Astrocyte of the spinal cord (primary cell): ENCODE results near the gene SPINT2.

Source experiments
- DNase-seq: peaks from one replicate; pipeline ENCODE4 v3.0.0; 2011; ENCODE audit warnings: low read depth, low spot score
- H3K4me3 ChIP-seq: 2 replicates; pipeline ENCODE4 v1.5.1; 2011; ENCODE audit warnings: low read depth, mild to moderate bottlenecking, low read length, moderate library complexity
- CTCF ChIP-seq: IDR thresholded peaks from 2 replicates; pipeline ENCODE4 v1.5.1; 2012; ENCODE audit warnings: low read depth, mild to moderate bottlenecking, low read length, inconsistent platforms
- in situ Hi-C: cut with HindIII; loops from 2 replicates; pipeline ENCODE4 v1.10.0; 2017; ENCODE audit warnings: low sequenced_read_pairs

The SPINT2 gene

GRCh38 chr19:38290631-38291147 is 26.3 kb downstream of the SPINT2 start:
- in situ Hi-C loops: no loop called here
- no peak overlapping the region for H3K4me3 ChIP-seq
- TF ChIP-seq CTCF: no peak
- DNase-seq: peak; percentile 85

GRCh38 chr19:38291855-38292254 is 27.5 kb downstream of the SPINT2 start:
- in situ Hi-C loops: no loop called here
- no peak overlapping the region for H3K4me3 ChIP-seq
- DNase-seq: no peak
- TF ChIP-seq CTCF: no peak

GRCh38 chr19:38293281-38293680 is 28.9 kb downstream of the SPINT2 start:
- no peak for DNase-seq
- in situ Hi-C loops: no loop called here
- no peak overlapping the region for H3K4me3 ChIP-seq
- TF ChIP-seq CTCF: no peak

GRCh38 chr19:38294090-38294489 is 29.7 kb downstream of the SPINT2 start:
- DNase-seq: no peak
- H3K4me3 ChIP-seq: no peak overlapping the region
- TF ChIP-seq CTCF: no peak
- in situ Hi-C loops: no loop called here

- DNase-seq: peak; percentile 22
- no peak for TF ChIP-seq CTCF
- in situ Hi-C loops: no loop called here
- no peak overlapping the region for H3K4me3 ChIP-seq
Measured at GRCh38 chr19:38298821-38299680, 34.7 kb downstream of the SPINT2 start.

GRCh38 chr19:38303517-38304351 is 39.4 kb downstream of the SPINT2 start, which contains the start of gene C19orf33:
C19orf33 (plus strand) TSS chr19:38304251; CDS start chr19:38304262, 11 bp downstream.
- no peak within 1 kb of the TSS for H3K4me3 ChIP-seq
- in situ Hi-C loops: no loop called here
- TF ChIP-seq CTCF: no peak
- DNase-seq: peak; percentile 17
